Dendritic cell treated with granulocyte-macrophage colony-stimulating factor and Interleukin-4, amounts not matched to agents 40 ng/mL and 50 ng/mL, for 4 days (primary cell): Measurements from ENCODE around the gene KRT85.
"Not testable (repeated sequence)": the region's sequence is repeated elsewhere in the genome, so short reads cannot be mapped to it uniquely, and the experiment has no call there.

Experiments used
- H3K27ac Mint-ChIP-seq: one replicate; pipeline ENCODE4 v1.8.0; 2022; ENCODE audit warnings: mild to moderate bottlenecking, mixed read lengths
- H3K27me3 Mint-ChIP-seq: one replicate; pipeline ENCODE4 v1.8.0; 2022; ENCODE audit warnings: mild to moderate bottlenecking, mixed read lengths
- H3K36me3 Mint-ChIP-seq: one replicate; pipeline ENCODE4 v1.8.0; 2022; ENCODE audit warnings: low read depth, mixed read lengths
- H3K4me1 Mint-ChIP-seq: one replicate; pipeline ENCODE4 v1.8.0; 2022; ENCODE audit warnings: low read depth, mixed read lengths
- H3K4me3 Mint-ChIP-seq: one replicate; pipeline ENCODE4 v1.8.0; 2022; ENCODE audit warnings: mild to moderate bottlenecking, moderate library complexity, mixed read lengths
- H3K9me3 Mint-ChIP-seq: one replicate; pipeline ENCODE4 v1.8.0; 2022; ENCODE audit warnings: mixed read lengths
- intact Hi-C: fragments of 100-400 bp; cut with micrococcal nuclease; formaldehyde crosslinking; loops from one replicate; pipeline ENCODE4 v1.15.0; 2022

The KRT85 gene

DNA sequence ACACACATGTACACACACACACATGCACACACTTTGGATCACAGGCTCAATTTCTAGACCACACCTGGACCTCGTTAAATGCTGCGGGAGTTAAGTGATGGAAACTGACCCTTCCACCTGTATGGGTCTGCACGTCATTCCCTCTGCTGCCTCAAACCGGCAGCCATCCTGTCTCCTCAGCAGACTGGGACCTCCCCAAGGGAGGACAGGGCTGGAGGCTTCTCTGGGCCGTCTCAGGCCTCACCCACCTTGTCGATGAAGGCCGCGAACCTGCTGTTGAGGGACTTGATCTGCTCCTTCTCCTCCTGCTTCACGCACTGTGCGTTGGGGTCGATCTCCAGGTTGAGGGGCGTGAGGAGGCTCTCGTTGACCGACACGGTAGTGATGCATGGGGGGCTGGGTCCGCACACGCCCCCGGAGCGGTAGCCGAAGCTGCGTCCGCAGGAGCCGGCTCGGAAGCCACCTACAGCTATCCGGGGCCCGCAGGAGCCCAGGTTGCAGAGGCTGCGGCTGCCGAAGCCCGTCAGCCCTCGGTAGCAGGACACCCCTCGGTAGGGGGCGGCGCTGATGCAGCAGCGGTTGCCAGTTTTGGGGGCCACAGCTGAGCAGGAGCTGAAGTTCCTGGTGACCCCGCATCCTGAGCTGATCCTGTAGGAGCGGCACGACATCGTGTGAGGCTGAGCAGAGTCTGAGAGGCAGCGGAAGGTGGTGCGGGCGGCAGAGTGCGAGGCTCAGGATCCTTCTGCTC lies at the start of gene KRT85:
Gene KRT85, minus strand, starts transcription at position 744 of the 748 bp plus-strand sequence. Its CDS starts 76 bp downstream, at position 668.
- no peaks in the 10 kb centered on the region for H3K36me3 Mint-ChIP-seq
- peaks cover 9% of the 10 kb centered on the region for H3K27me3 Mint-ChIP-seq
- H3K27ac Mint-ChIP-seq, result no peak within 1 kb of the TSS
- intact Hi-C loops, result no loop called here
- no peaks in the 10 kb centered on the region for H3K9me3 Mint-ChIP-seq
- H3K4me1 Mint-ChIP-seq, result no peaks in the 10 kb centered on the region
- no peak within 1 kb of the TSS for H3K4me3 Mint-ChIP-seq

GRCh38 chr12:52416795-52417194 lies 49.5 kb upstream of the KRT85 start:
- Mint-ChIP-seq H3K27me3 (peaks cover 10% of the 10 kb centered on the region), H3K9me3 (no peaks in the 10 kb centered on the region), H3K27ac (no peak overlapping the region), H3K4me3 (no peak overlapping the region), H3K4me1 (peaks cover 5% of the 10 kb centered on the region), H3K36me3 (no peaks in the 10 kb centered on the region)
- intact Hi-C loops, result no loop called here

GRCh38 chr12:52415870-52416750 lies 48.8 kb upstream of the KRT85 start:
- Mint-ChIP-seq H3K4me3 (no peak overlapping the region), H3K36me3 (no peaks in the 10 kb centered on the region), H3K9me3 (no peaks in the 10 kb centered on the region), H3K27me3 (peaks cover 7% of the 10 kb centered on the region), H3K4me1 (peaks cover 5% of the 10 kb centered on the region), H3K27ac (no peak overlapping the region)
- intact Hi-C loops, result no loop called here

DNA sequence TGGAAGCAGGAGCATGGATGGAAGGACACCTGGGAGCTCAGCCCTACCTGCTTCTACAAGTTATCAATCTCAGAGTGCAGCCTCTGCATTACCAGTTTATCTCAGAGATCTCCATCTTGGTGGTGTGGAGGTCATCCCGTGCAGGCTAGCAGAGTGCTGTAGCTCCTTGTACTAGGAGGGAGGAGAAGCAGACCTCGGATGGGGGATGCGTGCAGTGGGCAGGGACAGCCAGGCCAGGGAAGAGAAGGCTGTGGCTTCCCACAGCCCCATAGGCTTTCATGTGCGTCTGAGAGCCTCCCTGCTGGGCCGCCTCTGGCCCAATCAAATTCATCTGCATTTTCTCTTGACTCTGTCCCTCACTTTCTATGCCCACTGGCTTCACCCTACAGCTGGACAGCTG lies 47.7 kb upstream of the KRT85 start:
- intact Hi-C loops, result no loop called here
- peaks cover 6% of the 10 kb centered on the region for H3K27me3 Mint-ChIP-seq
- H3K36me3 Mint-ChIP-seq, result no peaks in the 10 kb centered on the region
- H3K4me1 Mint-ChIP-seq, result peaks cover 5% of the 10 kb centered on the region
- no peak overlapping the region for H3K27ac Mint-ChIP-seq
- H3K9me3 Mint-ChIP-seq, result no peaks in the 10 kb centered on the region
- no peak overlapping the region for H3K4me3 Mint-ChIP-seq

- peaks cover 3% of the 10 kb centered on the region for H3K27me3 Mint-ChIP-seq
- intact Hi-C loops, result no loop called here
- H3K36me3 Mint-ChIP-seq, result no peaks in the 10 kb centered on the region
- peaks cover 5% of the 10 kb centered on the region for H3K4me1 Mint-ChIP-seq
- H3K27ac Mint-ChIP-seq, result no peak overlapping the region
- no peaks in the 10 kb centered on the region for H3K9me3 Mint-ChIP-seq
- H3K4me3 Mint-ChIP-seq, result no peak overlapping the region
Measured at GRCh38 chr12:52413782-52414345, 46.6 kb upstream of the KRT85 start.

GRCh38 chr12:52413202-52413601 lies 45.9 kb upstream of the KRT85 start:
- H3K27ac Mint-ChIP-seq, result no peak overlapping the region
- H3K9me3 Mint-ChIP-seq, result no peaks in the 10 kb centered on the region
- H3K27me3 Mint-ChIP-seq, result peaks cover 6% of the 10 kb centered on the region
- peaks cover 5% of the 10 kb centered on the region for H3K4me1 Mint-ChIP-seq
- intact Hi-C loops, result no loop called here
- H3K36me3 Mint-ChIP-seq, result no peaks in the 10 kb centered on the region
- H3K4me3 Mint-ChIP-seq, result no peak overlapping the region

GRCh38 chr12:52411815-52412214 lies 44.5 kb upstream of the KRT85 start:
- peaks cover 5% of the 10 kb centered on the region for H3K4me1 Mint-ChIP-seq
- no peak overlapping the region for H3K27ac Mint-ChIP-seq
- H3K4me3 Mint-ChIP-seq, result no peak overlapping the region
- intact Hi-C loops, result no loop called here
- no peaks in the 10 kb centered on the region for H3K9me3 Mint-ChIP-seq
- no peaks in the 10 kb centered on the region for H3K36me3 Mint-ChIP-seq
- H3K27me3 Mint-ChIP-seq, result peaks cover 6% of the 10 kb centered on the region

GRCh38 chr12:52410589-52411248 lies 43.4 kb upstream of the KRT85 start:
- not testable (repeated sequence) for H3K36me3 Mint-ChIP-seq, H3K9me3 Mint-ChIP-seq, H3K27ac Mint-ChIP-seq

DNA sequence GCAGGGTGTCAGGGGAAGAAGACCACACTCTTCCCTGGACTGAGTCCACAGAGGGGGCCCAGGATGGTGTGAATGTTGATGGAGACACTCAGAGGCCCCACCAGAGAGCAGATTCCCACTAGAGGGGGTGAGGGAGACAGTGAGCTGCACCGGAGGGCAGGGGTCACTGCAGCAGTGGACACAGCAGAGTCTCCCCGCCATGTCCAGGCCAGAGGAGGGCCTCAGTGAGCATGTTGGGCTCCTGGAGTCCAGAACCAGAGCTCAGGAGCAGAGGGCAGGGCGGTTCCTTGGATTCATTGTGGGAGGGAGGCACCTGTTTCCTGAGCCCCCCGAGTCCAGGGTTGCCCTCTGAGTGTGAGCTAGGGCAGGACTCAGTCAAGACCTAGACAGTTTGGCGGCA lies 40.6 kb upstream of the KRT85 start:
- H3K4me3 Mint-ChIP-seq, result no peak overlapping the region
- no peak overlapping the region for H3K27ac Mint-ChIP-seq
- H3K36me3 Mint-ChIP-seq, result no peaks in the 10 kb centered on the region
- intact Hi-C loops, result no loop called here
- H3K4me1 Mint-ChIP-seq, result peaks cover 4% of the 10 kb centered on the region
- H3K27me3 Mint-ChIP-seq, result peaks cover 3% of the 10 kb centered on the region
- H3K9me3 Mint-ChIP-seq, result no peaks in the 10 kb centered on the region

More at GRCh38 chr12:52410589-52411248, 43.4 kb upstream of the KRT85 start:
- intact Hi-C loops, H3K27me3 Mint-ChIP-seq, H3K4me3 Mint-ChIP-seq, H3K4me1 Mint-ChIP-seq: not testable (repeated sequence)

DNA sequence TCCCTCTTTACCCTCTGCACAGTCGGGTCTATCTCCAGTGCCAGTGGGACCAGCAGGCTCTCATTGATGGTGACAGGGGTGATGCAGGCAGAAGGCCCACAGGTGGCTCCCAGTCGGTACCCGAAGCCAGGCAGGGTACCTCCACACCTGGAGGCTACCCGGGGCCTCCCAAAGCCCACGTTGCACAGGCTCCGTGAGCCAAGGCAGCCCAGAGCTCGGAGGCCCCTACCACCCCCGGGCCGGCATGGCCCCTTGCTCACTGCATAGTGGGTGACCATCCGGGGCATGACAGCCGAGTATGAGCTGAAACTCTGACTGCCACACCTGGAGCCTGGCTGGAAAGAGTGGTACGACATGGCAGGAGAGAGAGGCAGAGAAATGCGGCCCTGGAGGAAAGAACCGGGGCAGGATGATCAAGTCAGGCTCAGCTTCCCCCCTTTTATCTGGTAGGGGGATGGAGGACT lies 38.7 kb upstream of the KRT85 start, which contains the start of gene KRT82:
Gene KRT82, minus strand, starts transcription at position 414 of the 464 bp plus-strand sequence. Its CDS starts 58 bp downstream, at position 356.
- no peak within 1 kb of the TSS for H3K27ac Mint-ChIP-seq
- peaks cover 5% of the 10 kb centered on the region for H3K4me1 Mint-ChIP-seq
- H3K9me3 Mint-ChIP-seq, result no peaks in the 10 kb centered on the region
- no peak within 1 kb of the TSS for H3K4me3 Mint-ChIP-seq
- H3K27me3 Mint-ChIP-seq, result peaks cover 3% of the 10 kb centered on the region
- no peaks in the 10 kb centered on the region for H3K36me3 Mint-ChIP-seq
- intact Hi-C loops, result no loop called here

- Mint-ChIP-seq H3K4me1 (peaks cover 5% of the 10 kb centered on the region), H3K27ac (no peak overlapping the region), H3K4me3 (no peak overlapping the region), H3K27me3 (peaks cover 3% of the 10 kb centered on the region), H3K9me3 (no peaks in the 10 kb centered on the region), H3K36me3 (no peaks in the 10 kb centered on the region)
- intact Hi-C loops, result no loop called here
Measured at GRCh38 chr12:52404951-52405350, 37.7 kb upstream of the KRT85 start.

- intact Hi-C loops, result no loop called here
- Mint-ChIP-seq H3K4me1 (peaks cover 5% of the 10 kb centered on the region), H3K27ac (no peak overlapping the region), H3K4me3 (no peak overlapping the region), H3K36me3 (no peaks in the 10 kb centered on the region), H3K9me3 (no peaks in the 10 kb centered on the region), H3K27me3 (peaks cover 1% of the 10 kb centered on the region)
Measured at GRCh38 chr12:52403561-52403960, 36.3 kb upstream of the KRT85 start.

GRCh38 chr12:52402873-52403540 lies 35.7 kb upstream of the KRT85 start:
- H3K27me3 Mint-ChIP-seq, result no peaks in the 10 kb centered on the region
- peaks cover 5% of the 10 kb centered on the region for H3K4me1 Mint-ChIP-seq
- H3K9me3 Mint-ChIP-seq, result no peaks in the 10 kb centered on the region
- no peaks in the 10 kb centered on the region for H3K36me3 Mint-ChIP-seq
- intact Hi-C loops, result no loop called here
- no peak overlapping the region for H3K27ac Mint-ChIP-seq
- no peak overlapping the region for H3K4me3 Mint-ChIP-seq
